DMS 273 (cell line): ENCODE results near the gene FLT3.
"Not testable (repeated sequence)": the region's sequence is repeated elsewhere in the genome, so short reads cannot be mapped to it uniquely, and the experiment has no call there.

Source experiments
- DNase-seq: peaks from one replicate; lab custom pipeline; 2025; ENCODE audit not compliant: unreplicated experiment; lab: John Stamatoyannopoulos, UW

The FLT3 gene

DNA sequence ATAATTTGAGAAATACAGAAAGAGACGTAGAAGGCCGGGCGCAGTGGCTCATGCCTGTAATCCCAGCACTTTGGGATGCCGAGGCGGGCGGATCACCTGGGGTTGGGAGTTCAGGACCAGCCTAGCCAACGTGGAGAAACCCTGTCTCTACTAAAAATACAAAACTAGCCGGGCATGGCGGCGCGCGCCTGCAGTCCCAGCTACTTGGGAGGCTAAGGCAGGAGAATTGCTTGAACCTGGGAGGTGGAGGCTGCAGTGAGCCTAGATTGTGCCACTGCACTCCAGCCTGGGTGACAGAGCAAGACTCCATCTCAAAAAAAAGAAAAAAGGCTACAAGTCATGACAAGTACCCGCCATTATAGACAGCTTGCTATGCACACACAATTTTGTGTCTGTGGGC, 95.4 kb downstream of the FLT3 start:
- DNase-seq = not testable (repeated sequence)

DNA sequence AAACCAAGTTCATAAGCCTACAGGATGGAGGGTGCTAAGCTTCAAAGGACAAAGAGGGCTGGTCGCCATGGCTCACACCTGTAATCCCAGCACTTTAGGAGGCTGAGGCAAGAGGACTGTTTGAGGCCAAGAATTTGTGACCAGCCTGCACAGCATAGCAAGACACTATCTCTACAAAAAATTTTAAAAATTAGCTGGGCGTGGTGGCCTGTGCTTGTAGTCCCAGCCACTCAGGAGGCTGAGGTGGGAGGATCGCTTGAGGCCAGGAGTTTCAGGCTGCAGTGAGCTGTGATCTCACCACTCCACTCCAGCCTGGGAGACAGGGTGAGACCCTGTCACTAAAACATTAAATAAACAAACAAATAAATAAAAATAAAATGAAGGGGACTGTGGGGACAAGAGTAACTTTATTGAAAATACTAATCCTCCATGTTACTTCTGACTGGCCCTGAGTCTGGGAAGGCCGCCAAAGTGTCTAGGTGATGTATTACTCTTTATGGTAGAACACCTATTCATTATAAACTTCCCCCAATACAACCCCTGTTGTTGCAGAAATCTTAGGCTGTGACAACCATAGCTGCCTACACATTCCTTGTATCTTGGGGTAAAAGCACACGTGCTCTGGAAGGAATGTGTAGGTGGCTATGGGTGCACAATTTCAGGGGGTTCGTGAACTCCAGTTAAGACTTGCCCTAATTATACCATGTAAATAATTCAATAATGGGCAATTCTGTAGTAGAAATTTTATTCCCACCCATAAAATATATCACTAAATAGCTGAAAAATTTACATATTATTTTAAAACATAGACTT, 97.3 kb downstream of the FLT3 start:
- DNase-seq = no peak

DNA sequence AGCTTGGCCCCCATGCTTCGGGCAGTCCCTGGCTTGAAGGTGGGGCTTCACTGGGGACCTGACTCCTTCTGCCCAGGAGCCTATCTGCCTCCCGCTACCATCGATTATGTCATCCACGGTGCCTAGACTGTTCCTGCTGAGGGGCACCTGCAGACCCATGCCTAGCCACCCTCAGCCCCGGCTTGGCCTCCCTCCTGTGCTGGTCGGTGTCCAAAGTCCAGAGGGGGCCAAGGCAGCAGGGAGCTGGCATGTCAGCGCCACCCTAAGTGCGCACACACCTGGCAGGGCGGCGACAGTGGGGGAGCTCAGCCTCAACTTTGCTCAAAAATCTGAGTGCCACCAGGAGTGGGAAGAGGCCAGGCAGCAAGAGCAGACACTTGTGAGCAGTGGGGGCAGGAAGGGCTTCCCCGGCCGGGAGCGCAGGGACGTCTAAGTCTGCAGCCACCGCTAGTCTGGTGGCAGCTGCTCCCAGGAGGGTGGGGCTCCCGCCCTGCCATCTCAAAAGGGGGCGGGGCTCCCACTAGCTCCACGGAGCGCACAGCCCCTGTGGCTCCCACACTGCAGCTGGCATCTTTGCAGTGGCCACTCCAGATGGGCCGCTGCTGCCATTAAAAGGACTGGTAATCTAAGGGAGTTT, 98.4 kb downstream of the FLT3 start:
- no peak for DNase-seq

GRCh38 chr13:28001049-28001448, 99.3 kb downstream of the FLT3 start:
- DNase-seq = no peak

DNA sequence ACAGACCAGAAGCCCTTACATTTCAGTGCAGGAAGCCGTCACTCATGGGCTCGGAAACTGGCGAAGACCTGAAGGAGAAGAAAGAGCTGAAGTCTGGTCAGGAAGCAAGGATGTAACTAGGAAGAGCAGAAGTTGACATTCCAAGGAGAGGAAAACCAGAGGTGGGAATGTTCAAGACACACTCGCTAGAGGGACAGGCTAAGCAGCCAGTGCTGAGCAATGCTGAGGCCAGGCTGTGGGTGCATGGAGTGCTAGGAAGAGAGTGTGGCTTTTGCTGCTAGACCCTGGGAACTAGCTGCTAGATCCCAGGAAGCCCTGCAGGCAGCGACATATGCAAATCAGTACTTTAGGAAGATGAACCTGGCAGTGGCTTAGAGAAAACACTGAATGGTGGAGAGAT, 99.8 kb downstream of the FLT3 start:
- DNase-seq = peak; percentile 32

- peak; percentile 65 for DNase-seq
Measured at GRCh38 chr13:27997904-27998522, 102.4 kb downstream of the FLT3 start.

GRCh38 chr13:27991881-27992280, 108.5 kb downstream of the FLT3 start:
- no peak for DNase-seq

GRCh38 chr13:27988520-27988919, 111.9 kb downstream of the FLT3 start, which contains the start of gene URAD:
URAD (minus strand) TSS chr13:27988693; CDS start chr13:27988637, 56 bp downstream.
- DNase-seq = no peak

DNA sequence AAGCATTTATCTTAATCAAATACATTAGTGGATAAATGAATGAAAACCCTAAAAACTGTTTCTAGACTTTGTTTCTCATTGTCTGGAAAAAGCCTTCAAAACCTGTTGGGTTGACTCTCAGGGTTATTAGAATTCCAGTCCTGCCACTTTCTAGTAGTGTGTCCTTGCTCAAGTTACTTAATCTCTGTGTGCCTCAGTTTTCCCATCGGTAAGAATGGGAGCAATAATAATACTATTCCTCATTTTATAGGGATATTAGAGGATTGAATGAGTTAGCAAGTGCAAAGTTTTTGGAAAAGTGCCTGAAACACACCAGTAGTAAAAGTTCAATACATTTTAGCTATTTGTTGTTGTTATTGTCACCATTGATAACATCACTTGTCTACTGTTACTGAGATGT, 114.8 kb downstream of the FLT3 start:
- no peak for DNase-seq

DNA sequence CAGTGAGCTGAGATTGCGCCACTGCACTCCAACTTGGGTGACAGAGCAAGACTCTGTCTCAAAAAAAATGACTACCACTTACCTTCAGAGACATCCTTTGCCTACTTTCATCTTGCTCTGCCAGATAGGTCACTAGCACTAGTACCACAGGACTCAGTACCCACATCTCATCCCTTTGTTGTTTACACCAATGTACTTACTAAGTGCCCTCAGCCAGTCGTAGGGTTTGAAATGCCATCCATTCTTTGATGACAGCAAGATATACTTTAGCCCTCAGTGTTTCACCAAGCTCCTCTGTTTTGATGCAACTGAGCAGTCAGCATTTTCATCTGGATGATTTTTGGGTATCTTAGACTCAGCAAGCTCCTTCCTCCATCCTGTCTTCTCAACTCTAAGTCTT, 118.0 kb downstream of the FLT3 start:
- DNase-seq = no peak

- DNase-seq = no peak
Measured at GRCh38 chr13:27981006-27981708, 119.2 kb downstream of the FLT3 start.

DNA sequence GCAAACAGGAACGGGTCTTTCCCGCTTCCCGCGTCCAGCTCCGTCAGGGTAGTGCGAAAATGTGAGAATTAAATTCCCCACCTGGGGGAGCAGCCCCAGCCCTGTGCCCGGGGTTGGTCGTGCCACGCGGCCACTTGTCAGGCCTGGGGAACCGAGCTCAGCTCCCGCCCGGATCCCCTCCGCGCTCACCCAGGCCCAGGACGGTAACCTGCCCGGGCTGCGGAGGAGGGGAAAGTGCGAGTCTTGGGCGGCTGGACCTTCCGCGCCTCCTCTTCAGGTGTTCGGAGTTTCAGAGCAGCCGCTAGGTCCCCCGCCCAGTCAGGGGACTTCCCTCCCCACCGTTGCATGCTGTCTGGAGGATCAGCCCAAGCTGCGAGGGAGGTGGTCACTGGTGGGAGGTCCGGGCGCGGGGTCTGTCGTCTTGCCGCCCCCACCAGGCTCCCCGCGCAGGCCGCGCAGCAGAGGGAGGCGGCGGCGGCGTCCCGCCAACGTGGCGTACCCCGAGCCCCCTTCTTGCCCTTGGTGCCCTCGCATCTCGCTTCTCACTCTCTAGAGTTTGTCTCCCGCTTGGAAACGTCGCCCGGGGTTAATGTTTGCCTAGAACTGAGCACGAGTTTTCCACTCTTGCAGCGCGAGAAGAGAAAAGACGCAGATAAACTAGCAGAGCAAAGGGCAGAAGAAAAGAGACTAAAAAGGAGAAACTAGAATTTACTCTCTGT, 119.9 kb downstream of the FLT3 start:
- DNase-seq = peak; percentile 17

DNA sequence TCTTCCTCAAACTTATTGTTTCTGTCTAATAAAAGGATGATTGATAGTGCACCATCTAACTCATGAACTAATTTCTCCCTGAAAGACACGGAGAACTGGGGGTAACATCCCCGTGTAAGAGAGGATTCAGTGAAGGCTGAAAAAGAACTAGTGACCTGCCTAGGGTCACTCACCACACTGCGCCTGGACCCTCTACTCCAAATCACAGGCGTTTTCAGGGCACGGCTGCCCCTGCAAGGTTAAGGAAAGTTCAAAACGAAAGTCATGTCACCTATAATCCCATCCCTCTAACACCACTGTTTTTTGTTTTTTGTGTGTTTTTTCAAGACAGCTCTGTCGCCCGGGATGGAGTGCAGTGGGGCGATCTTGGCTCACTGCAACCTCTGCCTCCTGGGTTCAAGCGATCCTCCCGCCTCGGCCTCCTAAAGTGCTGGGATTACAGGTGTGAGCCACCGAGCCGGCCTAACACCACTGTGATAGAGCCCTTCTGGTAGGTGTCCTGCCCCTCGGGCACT, 120.6 kb downstream of the FLT3 start:
- DNase-seq = no peak

DNA sequence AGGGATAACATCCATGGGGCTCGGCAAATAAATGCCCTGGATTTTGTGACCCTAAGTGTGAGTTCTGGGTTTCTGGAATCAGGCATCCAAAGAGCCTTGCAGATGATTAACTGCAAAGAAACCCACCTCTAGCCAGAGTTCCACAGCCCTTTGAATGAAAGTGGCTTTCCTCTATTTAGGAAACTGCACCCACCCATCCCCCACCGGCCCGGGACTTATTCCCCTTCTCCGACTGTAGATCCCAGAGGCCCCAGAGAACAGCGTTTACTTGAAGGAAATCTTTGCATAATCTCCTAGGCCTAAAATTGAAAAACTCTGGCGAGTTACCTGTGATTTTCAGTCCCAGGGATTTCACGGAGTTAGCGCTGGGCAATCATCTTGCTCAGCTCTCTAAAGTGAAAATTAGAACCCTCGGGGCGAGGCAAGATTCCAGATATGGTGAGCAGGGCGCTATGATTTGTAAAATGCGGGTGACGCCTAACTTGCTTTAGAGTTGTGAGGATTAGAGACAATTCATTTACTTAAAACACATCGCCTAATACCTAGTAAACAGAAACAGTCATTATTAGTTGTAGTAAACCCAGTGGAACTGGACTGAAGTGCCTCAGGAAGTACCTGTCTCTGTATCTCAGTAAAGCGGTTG, 121.3 kb downstream of the FLT3 start:
- DNase-seq = peak; percentile 21

- peak; percentile 21 for DNase-seq
Measured at GRCh38 chr13:27978301-27978968, 121.9 kb downstream of the FLT3 start.

DNA sequence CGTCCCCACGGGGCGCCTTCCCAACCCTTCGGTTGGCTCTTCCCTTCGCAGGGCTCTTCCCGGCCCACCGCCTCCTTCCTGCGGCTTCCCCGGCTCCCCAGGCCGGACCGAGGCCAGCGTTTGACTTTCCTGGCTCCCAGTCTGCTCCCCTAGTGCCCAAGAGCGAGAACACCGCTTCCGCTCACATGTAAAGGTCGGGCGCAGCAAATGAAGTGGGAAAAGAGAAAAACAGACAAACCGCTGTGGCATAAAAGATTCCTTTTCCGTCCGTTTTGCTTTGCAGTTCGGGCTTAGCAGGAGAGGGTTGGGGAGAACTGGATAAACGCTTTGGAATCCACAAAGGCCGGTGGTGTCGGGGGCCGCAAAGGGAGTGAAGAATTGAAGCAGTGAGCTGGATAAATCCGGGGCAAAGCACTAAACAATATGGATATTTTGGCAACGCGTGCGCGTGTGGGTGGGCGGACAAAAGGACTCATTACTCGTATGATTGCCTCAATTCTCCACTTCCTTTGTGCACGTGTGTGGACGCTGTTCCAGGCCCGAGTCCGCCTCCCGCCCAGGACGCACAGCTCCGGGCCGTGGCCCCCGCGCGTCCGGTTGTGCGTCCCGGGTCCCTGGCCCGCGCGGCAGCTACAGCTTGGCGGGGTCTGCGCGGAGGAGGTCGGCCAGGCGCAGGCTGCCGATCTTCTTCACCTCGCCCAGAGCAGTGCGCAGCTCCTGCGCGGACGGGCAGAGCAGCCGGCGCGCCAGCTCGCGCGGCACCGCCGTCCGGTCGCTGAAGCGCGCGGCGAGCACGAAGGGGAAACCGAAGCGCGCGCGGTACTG, 122.7 kb downstream of the FLT3 start:
- DNase-seq = peak; percentile 66

DNA sequence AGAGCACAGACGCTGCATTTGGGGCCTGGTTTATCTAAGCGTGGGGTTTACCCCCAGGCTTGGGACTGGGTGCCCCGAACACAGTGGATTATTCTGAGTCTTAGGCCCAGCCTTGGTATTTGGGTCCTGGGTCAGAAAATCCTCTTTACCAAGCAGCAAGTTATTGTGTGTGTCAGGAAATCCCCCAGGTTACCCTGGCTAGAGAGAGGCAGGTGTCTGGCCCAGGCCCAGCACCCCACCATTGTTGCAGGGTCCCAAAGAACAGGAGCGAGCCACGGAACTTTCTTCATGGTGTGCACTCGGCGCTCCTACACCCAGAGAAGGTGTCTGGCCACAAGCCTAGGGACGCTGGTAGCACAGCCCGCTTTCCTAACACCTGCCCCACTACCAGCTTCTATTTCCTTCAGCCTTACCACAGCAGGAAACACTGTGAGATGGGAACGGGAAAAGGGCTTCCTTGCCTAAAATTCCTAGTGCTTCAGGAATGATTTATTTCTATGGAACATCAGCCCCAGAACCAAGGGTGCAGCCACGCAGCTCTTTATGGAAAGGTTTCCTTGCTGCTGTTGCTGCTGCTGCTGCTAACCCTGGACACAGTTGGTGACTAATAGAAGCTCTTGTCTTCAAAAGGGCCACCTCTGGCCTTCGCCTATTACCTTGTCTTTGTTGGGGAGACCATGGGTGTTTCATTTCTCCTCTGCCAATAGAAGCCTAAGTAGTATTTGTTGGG, 123.8 kb downstream of the FLT3 start:
- DNase-seq = no peak
